ENCODE measurements around the gene DLX4.

DLX4 gene

GRCh38 chr17:49969134-49969759, at the start of gene DLX4:
Gene DLX4, plus strand, starts transcription at chr17:49969190. Its CDS starts 279 bp downstream, at chr17:49969469.
- no peak for TF ChIP-seq CTCF (conservative IDR thresholded peaks at IDR 0.05)
- peak within 1 kb of the TSS; percentile 65; the same call in 1 of the 2 replicates for H3K27ac ChIP-seq

- TF ChIP-seq CTCF (conservative IDR thresholded peaks at IDR 0.05), result no peak
- H3K27ac ChIP-seq, result no peak overlapping the region
Measured at GRCh38 chr17:49920030-49920769, 48.8 kb upstream of the DLX4 start.

GRCh38 chr17:49922095-49922494, 46.9 kb upstream of the DLX4 start:
- no peak for TF ChIP-seq CTCF (conservative IDR thresholded peaks at IDR 0.05)
- no peak overlapping the region for H3K27ac ChIP-seq

GRCh38 chr17:49924116-49924515, 44.9 kb upstream of the DLX4 start:
- H3K27ac ChIP-seq, result no peak overlapping the region
- no peak for TF ChIP-seq CTCF (conservative IDR thresholded peaks at IDR 0.05)

- no peak for TF ChIP-seq CTCF (conservative IDR thresholded peaks at IDR 0.05)
- H3K27ac ChIP-seq, result no peak overlapping the region
Measured at GRCh38 chr17:49924589-49924988, 44.4 kb upstream of the DLX4 start.

- TF ChIP-seq CTCF (conservative IDR thresholded peaks at IDR 0.05), result no peak
- no peak overlapping the region for H3K27ac ChIP-seq
Measured at GRCh38 chr17:49925921-49926320, 43.1 kb upstream of the DLX4 start.

GRCh38 chr17:49926886-49927285, 42.1 kb upstream of the DLX4 start:
- H3K27ac ChIP-seq, result no peak overlapping the region
- TF ChIP-seq CTCF (conservative IDR thresholded peaks at IDR 0.05), result no peak
